ENCODE data around the gene SCN3B. TPM values are rescaled to one million over a fixed set of nuclear protein-coding genes. Genes with fewer than 3 reads are reported as not detected.

SCN3B gene
- total RNA-seq, 1 donor = not detected

DNA sequence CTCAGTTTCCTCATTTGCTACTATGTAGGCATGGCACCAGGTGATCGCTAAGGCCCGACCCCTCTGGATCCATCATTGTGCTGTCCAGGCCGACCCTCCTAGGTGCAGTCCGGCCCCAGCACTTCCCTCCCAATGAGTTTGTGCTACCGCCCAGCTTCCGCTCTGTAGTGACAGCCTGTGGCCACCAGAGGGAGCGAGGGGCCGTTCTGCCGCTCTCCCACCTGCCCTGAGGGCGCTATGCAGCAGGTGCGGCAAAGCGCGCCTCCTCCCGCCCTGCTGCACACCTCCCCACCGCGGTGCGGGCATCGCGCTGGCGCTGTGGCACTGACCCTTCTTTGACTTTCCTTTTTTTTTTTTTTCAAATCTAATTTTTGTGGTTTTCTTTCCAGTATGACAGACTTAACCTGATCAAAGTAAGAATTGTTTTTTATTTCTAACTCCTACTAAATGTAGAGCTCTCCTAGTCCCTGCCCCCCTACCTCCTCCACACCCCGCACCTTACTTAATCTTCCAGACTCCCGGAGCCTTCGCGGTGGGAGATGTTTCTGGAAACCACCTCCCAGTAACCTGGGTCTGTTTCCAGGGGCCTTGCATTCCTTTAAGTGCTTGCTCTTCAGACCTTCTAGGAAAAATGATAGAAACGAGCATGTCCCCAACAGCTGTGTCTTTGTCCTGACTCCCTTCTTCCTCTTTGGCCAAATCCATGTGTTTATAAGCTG is 73.7 kb downstream of the SCN3B start:
- H3K4me3 ChIP-seq (ENCODE audit: low read length) = no peak overlapping the region
- H3K4me1 ChIP-seq (ENCODE audit: insufficient read depth, low read length) = peaks cover 10% of the 10 kb centered on the region
- H3K9me3 ChIP-seq (ENCODE audit: low read depth, low read length) = no peaks in the 10 kb centered on the region
- H3K27me3 ChIP-seq (ENCODE audit: insufficient read depth, low read length) = no peaks in the 10 kb centered on the region

DNA sequence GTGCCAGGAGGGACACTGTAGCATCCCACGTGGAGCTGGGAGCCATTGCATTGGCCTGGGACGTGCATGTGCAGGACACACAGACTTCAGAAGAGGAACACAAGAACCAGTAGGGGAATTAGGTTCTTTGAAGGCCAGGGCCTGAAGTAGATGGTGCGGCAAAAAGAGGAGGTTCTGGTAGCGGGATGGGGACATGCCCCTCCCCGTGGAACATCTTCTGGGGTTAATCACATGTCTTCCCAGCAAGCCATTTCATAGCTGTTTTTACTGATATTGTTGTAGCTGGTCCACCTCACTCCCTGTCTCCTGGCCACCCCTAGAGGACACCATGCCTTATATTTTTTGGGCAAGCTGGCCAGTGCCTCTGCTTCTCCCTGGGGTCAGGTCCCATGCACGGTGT is 74.3 kb downstream of the SCN3B start:
- Histone ChIP-seq H3K27me3 (ENCODE audit: insufficient read depth, low read length) (no peaks in the 10 kb centered on the region), H3K4me1 (ENCODE audit: insufficient read depth, low read length) (peaks cover 10% of the 10 kb centered on the region), H3K4me3 (ENCODE audit: low read length) (no peak overlapping the region), H3K9me3 (ENCODE audit: low read depth, low read length) (no peaks in the 10 kb centered on the region)

DNA sequence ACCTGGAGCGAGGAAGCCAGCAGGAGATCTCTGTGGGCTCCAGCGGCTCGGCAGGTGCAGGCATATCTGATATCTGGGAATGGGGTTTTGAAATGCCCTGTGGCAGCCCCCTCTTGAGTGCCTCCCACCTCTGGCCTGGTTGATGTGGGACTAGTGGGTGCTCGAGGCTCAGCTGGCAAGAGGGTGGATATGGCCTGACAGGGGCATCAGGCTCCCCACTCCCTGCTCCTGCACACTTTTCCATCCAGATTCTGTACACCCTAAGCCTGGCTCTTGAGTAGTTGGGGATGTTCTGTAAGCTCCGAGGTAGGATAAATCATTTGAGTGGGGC is 75.0 kb downstream of the SCN3B start:
- Histone ChIP-seq H3K4me1 (ENCODE audit: insufficient read depth, low read length) (peaks cover 10% of the 10 kb centered on the region), H3K9me3 (ENCODE audit: low read depth, low read length) (no peaks in the 10 kb centered on the region), H3K27me3 (ENCODE audit: insufficient read depth, low read length) (no peaks in the 10 kb centered on the region), H3K4me3 (ENCODE audit: low read length) (no peak overlapping the region)

Other genes with a start within 250 kb of the SCN3B start
- gene GRAMD1B, start 224.4 kb downstream of the SCN3B start, total RNA-seq = 7.1 TPM
- gene ZNF202, start 87.0 kb upstream of the SCN3B start, total RNA-seq = 9.3 TPM
- gene OR6X1, start 99.9 kb upstream of the SCN3B start, total RNA-seq = not detected
- not detected for gene OR6M1, start 151.7 kb upstream of the SCN3B start, total RNA-seq
- not detected for gene TMEM225, start 231.0 kb upstream of the SCN3B start, total RNA-seq
- gene OR8D4, start 247.5 kb upstream of the SCN3B start, total RNA-seq = not detected

All from mononuclear cell (primary cell).